HG02623 (cell line): Measurements from ENCODE around the gene PPP4R3B.

Experiments used
- ATAC-seq: cut with Tn5 transposase; IDR thresholded peaks from one replicate; pipeline ENCODE4 v1.9.1; 2021; ENCODE audit warnings: moderate library complexity; ENCODE audit not compliant: unreplicated experiment

Gene PPP4R3B

GRCh38 chr2:55617175-55618024 is at the start of gene PPP4R3B:
Gene PPP4R3B (minus strand): TSS chr2:55617622. CDS start chr2:55617285, 337 bp downstream.
- ATAC-seq: peak; percentile 82

GRCh38 chr2:55653255-55653654 is 35.8 kb upstream of the PPP4R3B start:
- ATAC-seq: no peak

- ATAC-seq: no peak
Measured at GRCh38 chr2:55649211-55649610, 31.8 kb upstream of the PPP4R3B start.

GRCh38 chr2:55636831-55637230 is 19.4 kb upstream of the PPP4R3B start:
- no peak for ATAC-seq

- ATAC-seq: no peak
Measured at GRCh38 chr2:55628931-55629330, 11.5 kb upstream of the PPP4R3B start.

DNA sequence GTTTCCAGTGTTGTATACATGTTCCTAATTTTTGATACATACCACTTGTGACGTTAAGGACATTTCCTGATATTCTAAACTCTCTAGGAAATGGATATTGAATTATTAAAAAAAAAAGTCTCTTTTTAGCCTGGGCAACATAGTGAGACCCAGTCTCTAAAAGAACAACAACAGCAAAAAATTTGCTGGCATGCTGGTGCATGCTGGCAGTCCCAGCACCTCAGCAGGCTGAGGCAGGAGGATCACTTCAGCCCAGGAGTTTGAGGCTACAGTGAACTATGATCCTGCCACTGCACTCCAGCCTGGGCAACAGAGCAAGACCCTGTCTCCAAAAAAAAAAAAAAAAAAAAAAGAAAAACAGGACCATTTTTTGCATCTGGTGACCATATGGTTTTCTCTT is 10.5 kb upstream of the PPP4R3B start:
- ATAC-seq: no peak

- no peak for ATAC-seq
Measured at GRCh38 chr2:55621802-55622201, 4.4 kb upstream of the PPP4R3B start.

- no peak for ATAC-seq
Measured at GRCh38 chr2:55620123-55620779, 2.8 kb upstream of the PPP4R3B start.

GRCh38 chr2:55618275-55619055 is 1.0 kb upstream of the PPP4R3B start:
- ATAC-seq: peak; percentile 28

DNA sequence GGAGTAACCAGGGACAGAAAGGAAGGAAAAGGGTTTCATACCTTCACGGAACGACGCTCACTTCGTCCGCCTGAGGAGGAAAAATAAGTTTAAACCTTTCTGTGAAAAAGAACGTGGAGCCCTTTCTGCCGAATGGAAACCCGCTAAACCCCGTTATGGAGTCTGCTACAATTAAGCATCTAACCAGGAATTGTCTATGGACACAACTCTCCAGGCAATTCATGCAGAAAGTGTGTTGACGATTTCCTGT is 528 bp upstream of the PPP4R3B start:
- ATAC-seq: no peak

GRCh38 chr2:55616551-55617174 is 759 bp downstream of the PPP4R3B start:
- peak; percentile 16 for ATAC-seq

GRCh38 chr2:55611997-55612396 is 5.4 kb downstream of the PPP4R3B start:
- no peak for ATAC-seq

GRCh38 chr2:55610954-55611743 is 6.3 kb downstream of the PPP4R3B start:
- ATAC-seq: no peak

DNA sequence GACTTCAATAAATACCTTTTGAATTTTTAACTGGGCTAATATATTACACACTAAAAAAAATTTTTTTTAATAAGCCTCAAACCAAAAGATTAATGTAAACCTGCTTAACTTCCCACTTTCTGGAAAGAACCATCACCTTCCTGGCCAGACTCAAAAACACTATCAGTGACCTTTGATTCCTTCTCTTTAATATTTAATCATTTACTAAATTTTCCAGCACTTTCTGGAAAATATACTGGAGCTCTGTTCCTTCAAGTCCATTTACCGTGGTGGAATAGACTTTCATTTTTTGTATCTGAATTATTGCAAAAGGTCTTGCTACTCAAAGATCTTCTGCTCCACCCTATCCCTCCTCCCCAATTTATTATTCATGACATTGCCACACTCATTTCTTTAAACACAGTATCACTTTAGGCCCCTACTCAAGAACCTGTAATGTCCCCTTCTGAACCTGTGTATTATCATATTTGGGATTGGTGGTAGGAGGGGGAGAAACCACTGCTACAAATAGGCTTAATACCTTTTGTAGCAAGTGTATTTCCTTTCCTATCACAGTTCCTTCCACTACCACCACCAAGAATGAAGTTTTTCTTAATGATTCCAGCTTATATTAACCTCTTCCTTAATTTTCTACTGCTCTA is 7.4 kb downstream of the PPP4R3B start:
- ATAC-seq: no peak

GRCh38 chr2:55609193-55609794 is 8.1 kb downstream of the PPP4R3B start:
- ATAC-seq: no peak

GRCh38 chr2:55607717-55608116 is 9.7 kb downstream of the PPP4R3B start:
- no peak for ATAC-seq

DNA sequence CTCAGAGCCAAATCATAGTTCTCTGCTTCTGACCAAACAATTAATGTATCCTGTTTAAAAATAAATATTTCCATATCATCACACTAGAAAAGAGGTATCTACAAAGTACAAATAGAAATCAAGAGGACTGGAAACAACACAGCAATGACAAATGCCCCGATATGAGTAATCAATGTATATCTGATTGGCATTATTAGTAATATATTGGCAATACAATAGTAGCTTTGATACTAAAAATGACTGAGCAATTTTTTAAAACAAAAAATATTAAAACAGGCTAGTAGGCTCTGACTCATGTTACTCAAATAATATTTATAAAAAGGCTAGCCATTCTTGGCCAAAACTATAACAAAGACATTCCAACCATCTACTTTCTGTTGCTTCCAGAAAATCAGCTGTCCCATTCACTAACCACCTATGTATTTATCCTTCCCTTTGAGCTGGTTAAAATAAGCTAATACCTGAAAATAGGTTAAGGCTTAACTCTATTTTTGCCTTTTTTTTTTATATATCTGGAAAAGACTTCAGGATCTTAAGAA is 13.3 kb downstream of the PPP4R3B start:
- no peak for ATAC-seq

DNA sequence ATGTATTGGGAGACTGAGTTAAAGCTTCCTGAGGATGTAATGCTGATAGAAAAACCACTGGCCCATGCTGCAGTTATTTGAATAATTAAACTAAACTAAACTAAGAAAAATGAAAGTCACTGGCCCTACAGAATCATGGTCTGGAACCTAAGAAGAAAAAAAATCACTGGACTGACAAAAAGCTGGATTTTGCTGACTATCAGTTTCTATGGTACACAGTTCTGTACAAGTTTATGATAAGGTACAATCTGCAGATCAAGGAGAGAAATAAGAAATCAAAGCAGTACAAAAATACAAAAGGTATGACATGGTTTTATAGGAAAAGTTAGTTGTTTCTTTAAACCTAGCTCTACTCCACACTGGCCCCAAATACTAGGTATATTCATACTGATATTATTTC is 15.6 kb downstream of the PPP4R3B start:
- no peak for ATAC-seq

GRCh38 chr2:55598056-55598795 is 19.2 kb downstream of the PPP4R3B start:
- no peak for ATAC-seq
